Progenitor cell of endocrine pancreas (in vitro differentiated cells): ENCODE measurements around the gene TLNRD1. TPM values are rescaled to one million over a fixed set of nuclear protein-coding genes. Genes with fewer than 3 reads are reported as not detected.

Experiments
- DNase-seq: peaks from one replicate; pipeline ENCODE4 v3.0.0; 2021; ENCODE audit warnings: low spot score; ENCODE audit not compliant: unreplicated experiment
- H3K27ac Mint-ChIP-seq: 2 replicates; pipeline ENCODE4 v1.8.0; 2021; ENCODE audit warnings: mild to moderate bottlenecking, moderate library complexity, mixed read lengths
- H3K27me3 Mint-ChIP-seq: 2 replicates; pipeline ENCODE4 v1.8.0; 2021; ENCODE audit warnings: mixed read lengths
- H3K36me3 Mint-ChIP-seq: 2 replicates; pipeline ENCODE4 v1.8.0; 2022; ENCODE audit warnings: mixed read lengths; ENCODE audit not compliant: insufficient read depth
- H3K4me1 Mint-ChIP-seq: 2 replicates; pipeline ENCODE4 v1.8.0; 2021; ENCODE audit warnings: low read depth, mixed read lengths
- H3K4me3 Mint-ChIP-seq: 2 replicates; pipeline ENCODE4 v1.8.0; 2021; ENCODE audit warnings: low read depth, mild to moderate bottlenecking, moderate library complexity, mixed read lengths
- H3K9me3 Mint-ChIP-seq: 2 replicates; pipeline ENCODE4 v1.8.0; 2021; ENCODE audit warnings: low read depth, mixed read lengths
- microRNA-seq: library from miRNA; unstranded; fragments of <30 nt; microRNA quantifications from one replicate; pipeline ENCODE4 v1.1.0, GENCODE V29; 2020; ENCODE audit warnings: borderline number of aligned reads; ENCODE audit not compliant: unreplicated experiment
- total RNA-seq: library from RNA; stranded (reverse); gene quantifications from 2 replicates; pipeline ENCODE4 v1.2.1, GENCODE V29; 2021
- TF ChIP-seq, protein P1 (sequence below): fragments of 200-600 bp; sonication (generic); IDR thresholded peaks from one replicate; pipeline ENCODE4 v1.5.0; 2021; ENCODE audit warnings: antibody characterized with exemption, mild to moderate bottlenecking; ENCODE audit not compliant: unreplicated experiment

Gene TLNRD1
- total RNA-seq, 1 donor from 2014 or later, result 14.9 TPM

- Mint-ChIP-seq H3K4me3 (no peak overlapping the region), H3K36me3 (no peaks in the 10 kb centered on the region), H3K9me3 (peaks cover 4% of the 10 kb centered on the region), H3K27me3 (peaks cover 3% of the 10 kb centered on the region), H3K4me1 (peaks cover 8% of the 10 kb centered on the region), H3K27ac (no peak overlapping the region)
- TF ChIP-seq, protein P1, sequence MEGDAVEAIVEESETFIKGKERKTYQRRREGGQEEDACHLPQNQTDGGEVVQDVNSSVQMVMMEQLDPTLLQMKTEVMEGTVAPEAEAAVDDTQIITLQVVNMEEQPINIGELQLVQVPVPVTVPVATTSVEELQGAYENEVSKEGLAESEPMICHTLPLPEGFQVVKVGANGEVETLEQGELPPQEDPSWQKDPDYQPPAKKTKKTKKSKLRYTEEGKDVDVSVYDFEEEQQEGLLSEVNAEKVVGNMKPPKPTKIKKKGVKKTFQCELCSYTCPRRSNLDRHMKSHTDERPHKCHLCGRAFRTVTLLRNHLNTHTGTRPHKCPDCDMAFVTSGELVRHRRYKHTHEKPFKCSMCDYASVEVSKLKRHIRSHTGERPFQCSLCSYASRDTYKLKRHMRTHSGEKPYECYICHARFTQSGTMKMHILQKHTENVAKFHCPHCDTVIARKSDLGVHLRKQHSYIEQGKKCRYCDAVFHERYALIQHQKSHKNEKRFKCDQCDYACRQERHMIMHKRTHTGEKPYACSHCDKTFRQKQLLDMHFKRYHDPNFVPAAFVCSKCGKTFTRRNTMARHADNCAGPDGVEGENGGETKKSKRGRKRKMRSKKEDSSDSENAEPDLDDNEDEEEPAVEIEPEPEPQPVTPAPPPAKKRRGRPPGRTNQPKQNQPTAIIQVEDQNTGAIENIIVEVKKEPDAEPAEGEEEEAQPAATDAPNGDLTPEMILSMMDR, result no peak
- DNase-seq, result no peak
Measured at GRCh38 chr15:81050805-81051204, 50.1 kb downstream of the TLNRD1 start.

DNA sequence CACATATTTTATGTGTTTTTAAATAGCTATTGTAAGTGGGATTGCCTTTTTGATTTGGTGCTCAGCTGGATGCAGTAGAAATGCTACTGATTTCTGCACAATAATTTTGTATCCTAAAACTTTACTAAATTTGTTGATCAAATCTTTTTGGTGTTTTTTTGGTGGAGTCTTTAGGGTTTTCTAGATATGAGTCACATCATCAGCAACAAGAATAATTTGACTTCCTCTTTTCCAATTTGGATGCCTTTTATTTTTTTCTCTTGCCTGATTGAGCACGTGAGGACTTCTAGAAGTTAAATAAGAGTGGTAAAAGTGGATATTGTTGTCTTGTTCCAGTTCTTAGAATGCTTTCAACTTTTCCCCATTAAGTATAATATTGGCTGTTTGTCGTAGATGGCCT lies 51.3 kb downstream of the TLNRD1 start:
- H3K27ac Mint-ChIP-seq, result no peak overlapping the region
- no peak for DNase-seq
- peaks cover 8% of the 10 kb centered on the region for H3K4me1 Mint-ChIP-seq
- H3K9me3 Mint-ChIP-seq, result peaks cover 4% of the 10 kb centered on the region
- TF ChIP-seq, protein P1, result no peak
- H3K4me3 Mint-ChIP-seq, result no peak overlapping the region
- H3K27me3 Mint-ChIP-seq, result no peaks in the 10 kb centered on the region
- no peaks in the 10 kb centered on the region for H3K36me3 Mint-ChIP-seq

DNA sequence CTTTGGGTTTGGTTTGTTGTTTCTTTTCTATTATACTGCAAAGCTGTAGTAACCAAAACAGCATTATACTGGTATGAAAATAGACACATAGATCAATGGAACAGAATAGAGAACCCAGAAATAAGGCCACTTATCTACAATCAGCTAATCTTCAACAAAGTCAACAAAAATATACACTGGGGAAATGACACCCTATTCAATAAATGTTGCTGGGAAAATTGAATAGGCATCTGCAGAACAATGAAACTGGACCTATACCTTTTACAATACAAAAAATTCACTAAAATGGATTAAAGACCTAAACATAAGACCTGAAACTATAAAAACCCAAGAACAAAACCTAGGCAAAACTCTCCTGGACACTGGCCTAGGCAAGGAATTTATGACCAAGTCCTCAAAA lies 52.9 kb downstream of the TLNRD1 start:
- TF ChIP-seq, protein P1, result no peak
- Mint-ChIP-seq H3K36me3 (no peaks in the 10 kb centered on the region), H3K4me1 (peaks cover 8% of the 10 kb centered on the region), H3K9me3 (peaks cover 8% of the 10 kb centered on the region), H3K27me3 (no peaks in the 10 kb centered on the region), H3K27ac (no peak overlapping the region), H3K4me3 (no peak overlapping the region)
- DNase-seq, result no peak

DNA sequence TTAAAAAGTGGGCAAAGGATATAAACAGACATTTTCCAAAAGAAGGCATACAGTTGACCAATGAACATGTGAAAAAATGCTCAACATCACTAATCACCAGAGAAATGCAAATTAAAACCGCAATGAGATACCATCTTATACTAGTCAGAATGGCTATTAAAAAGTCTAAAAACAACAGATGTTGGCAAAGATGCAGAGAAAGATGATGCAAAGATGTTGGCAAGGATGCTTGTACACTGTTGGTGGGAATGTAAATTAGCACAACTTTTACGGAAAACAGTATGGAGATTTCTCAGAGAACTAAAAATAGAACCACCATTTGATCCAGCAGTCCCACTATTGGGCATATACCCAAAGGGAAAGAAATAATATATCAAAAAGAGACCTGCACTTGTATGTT lies 53.5 kb downstream of the TLNRD1 start:
- DNase-seq, result no peak
- H3K4me1 Mint-ChIP-seq, result peaks cover 8% of the 10 kb centered on the region
- no peak overlapping the region for H3K27ac Mint-ChIP-seq
- H3K4me3 Mint-ChIP-seq, result no peak overlapping the region
- peaks cover 8% of the 10 kb centered on the region for H3K9me3 Mint-ChIP-seq
- no peaks in the 10 kb centered on the region for H3K27me3 Mint-ChIP-seq
- no peaks in the 10 kb centered on the region for H3K36me3 Mint-ChIP-seq
- TF ChIP-seq, protein P1, result no peak

Small RNAs within 50 kb of the gene (microRNA-seq; reads per million reads assigned to microRNA genes)
- gene MIR4514, result not detected

Other genes with a start within 250 kb of the TLNRD1 start
- 0.77 and 1.3 TPM in 2 replicates for gene CEMIP, start 221.6 kb upstream of the TLNRD1 start, total RNA-seq
- 39.2 and 42.6 TPM in 2 replicates for gene MESD, start 11.1 kb upstream of the TLNRD1 start, total RNA-seq
- gene CFAP161, start 133.3 kb downstream of the TLNRD1 start, total RNA-seq, result not detected in 2 replicates
- gene IL16, start 196.0 kb downstream of the TLNRD1 start, total RNA-seq, result 0.16 and 0.38 TPM in 2 replicates